ENCODE results near the gene RNASE8. TPM values are rescaled to one million over a fixed set of nuclear protein-coding genes. Genes with fewer than 3 reads are reported as not detected.

The RNASE8 gene
- total RNA-seq, 1 experiment from 2014 or later: not detected

DNA sequence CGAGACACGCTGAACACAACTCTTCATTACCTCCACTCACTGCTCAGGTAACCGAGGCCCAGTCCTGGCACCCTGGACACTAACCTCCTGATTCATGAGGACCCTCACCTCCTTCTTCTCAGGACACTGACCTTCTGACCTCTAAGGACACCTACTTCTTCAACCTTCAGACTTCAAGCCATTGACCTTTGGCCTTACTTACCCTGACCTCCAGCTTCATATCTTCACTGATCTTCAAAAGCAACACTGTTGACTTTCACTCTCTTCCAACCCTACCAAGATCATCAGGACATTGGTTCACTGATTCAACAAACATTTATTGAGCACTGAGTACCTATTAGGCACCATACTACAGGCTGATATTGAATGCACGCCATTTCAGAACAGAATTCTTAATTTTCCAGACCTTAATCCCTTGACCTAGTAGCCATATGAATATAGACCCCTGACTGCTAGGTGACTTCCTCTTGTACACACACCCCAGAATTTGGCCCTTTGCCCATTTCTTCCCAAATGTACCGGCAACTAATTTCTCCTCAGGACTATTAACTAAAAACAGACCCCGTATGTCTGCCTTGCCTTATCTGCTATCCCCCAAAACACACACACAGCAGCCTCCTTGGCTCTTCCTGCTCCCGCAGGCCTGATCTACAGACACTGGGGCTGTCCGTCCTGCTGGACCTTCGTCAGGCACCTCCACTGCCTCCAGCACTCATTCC is 18.3 kb downstream of the RNASE8 start:
- no peaks in the 10 kb centered on the region for H3K9me3 Mint-ChIP-seq (ENCODE audit: unreplicated experiment)
- TF ChIP-seq, protein P1, sequence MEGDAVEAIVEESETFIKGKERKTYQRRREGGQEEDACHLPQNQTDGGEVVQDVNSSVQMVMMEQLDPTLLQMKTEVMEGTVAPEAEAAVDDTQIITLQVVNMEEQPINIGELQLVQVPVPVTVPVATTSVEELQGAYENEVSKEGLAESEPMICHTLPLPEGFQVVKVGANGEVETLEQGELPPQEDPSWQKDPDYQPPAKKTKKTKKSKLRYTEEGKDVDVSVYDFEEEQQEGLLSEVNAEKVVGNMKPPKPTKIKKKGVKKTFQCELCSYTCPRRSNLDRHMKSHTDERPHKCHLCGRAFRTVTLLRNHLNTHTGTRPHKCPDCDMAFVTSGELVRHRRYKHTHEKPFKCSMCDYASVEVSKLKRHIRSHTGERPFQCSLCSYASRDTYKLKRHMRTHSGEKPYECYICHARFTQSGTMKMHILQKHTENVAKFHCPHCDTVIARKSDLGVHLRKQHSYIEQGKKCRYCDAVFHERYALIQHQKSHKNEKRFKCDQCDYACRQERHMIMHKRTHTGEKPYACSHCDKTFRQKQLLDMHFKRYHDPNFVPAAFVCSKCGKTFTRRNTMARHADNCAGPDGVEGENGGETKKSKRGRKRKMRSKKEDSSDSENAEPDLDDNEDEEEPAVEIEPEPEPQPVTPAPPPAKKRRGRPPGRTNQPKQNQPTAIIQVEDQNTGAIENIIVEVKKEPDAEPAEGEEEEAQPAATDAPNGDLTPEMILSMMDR (IDR thresholded peaks at IDR 0.05; ENCODE audit: insufficient read depth in 1 of 2, low read depth in 1 of 2, low read length in 1 of 2, severe bottlenecking in 1 of 2, unreplicated experiment in 1 of 2): no peak
- no peaks in the 10 kb centered on the region for H3K27me3 Mint-ChIP-seq (ENCODE audit: insufficient read depth, unreplicated experiment)
- intact Hi-C loops (cut with micrococcal nuclease; ENCODE audit: unreplicated experiment): no loop called here
- H3K4me1 ChIP-seq: peaks cover 2% of the 10 kb centered on the region
- H3K4me3 Mint-ChIP-seq (ENCODE audit: unreplicated experiment): no peak overlapping the region
- no peaks in the 10 kb centered on the region for H3K27me3 ChIP-seq (replicated peaks; ENCODE audit: control insufficient read depth, insufficient read depth, low read length)
- H3K36me3 ChIP-seq (ENCODE audit: control insufficient read depth, insufficient read depth, low read length): no peaks in the 10 kb centered on the region; the same call in 1 of the 2 replicates
- H3K9me3 ChIP-seq: no peaks in the 10 kb centered on the region
- no peaks in the 10 kb centered on the region for H3K36me3 Mint-ChIP-seq (ENCODE audit: insufficient read depth, unreplicated experiment)
- CTCF ChIA-PET: no interaction called here
- POLR2A ChIA-PET: no interaction called here
- no TSS peak for BruUV-seq (replicated peaks)
- H3K4me3 ChIP-seq (ENCODE audit: low read depth, low read length): no peak overlapping the region
- no peaks in the 10 kb centered on the region for H3K4me1 Mint-ChIP-seq (ENCODE audit: low read depth, unreplicated experiment)
- DNase-seq: no peak
- no peak overlapping the region for H3K27ac Mint-ChIP-seq (ENCODE audit: unreplicated experiment)

DNA sequence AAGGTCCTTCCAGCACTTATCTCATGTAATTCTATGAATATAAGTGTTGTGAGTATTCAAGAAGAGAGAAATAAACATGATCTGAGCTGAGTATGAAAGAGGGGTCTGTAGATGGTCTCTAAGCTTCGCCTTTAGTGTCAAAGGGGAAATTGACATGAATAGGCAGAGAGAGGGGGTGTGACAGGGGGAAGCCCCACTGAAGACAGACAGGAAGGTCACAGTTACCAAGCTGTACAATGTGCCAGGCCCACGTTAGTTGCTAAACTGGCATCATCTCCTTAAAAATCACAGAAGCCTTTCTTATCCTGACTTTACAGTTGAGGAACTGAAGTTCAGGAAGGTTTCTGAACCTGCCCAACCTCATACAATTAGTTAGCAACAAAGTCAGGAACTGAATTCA is 20.1 kb downstream of the RNASE8 start:
- Histone ChIP-seq H3K27me3 (replicated peaks; ENCODE audit: control insufficient read depth, insufficient read depth, low read length) (no peaks in the 10 kb centered on the region), H3K4me1 (no peaks in the 10 kb centered on the region), H3K4me3 (ENCODE audit: low read depth, low read length) (no peak overlapping the region), H3K36me3 (ENCODE audit: control insufficient read depth, insufficient read depth, low read length) (no peaks in the 10 kb centered on the region; the same call in 1 of the 2 replicates), H3K9me3 (no peaks in the 10 kb centered on the region)
- CTCF ChIA-PET: no interaction called here
- Mint-ChIP-seq H3K4me1 (ENCODE audit: low read depth, unreplicated experiment) (no peaks in the 10 kb centered on the region), H3K27ac (ENCODE audit: unreplicated experiment) (no peak overlapping the region), H3K27me3 (ENCODE audit: insufficient read depth, unreplicated experiment) (no peaks in the 10 kb centered on the region), H3K4me3 (ENCODE audit: unreplicated experiment) (no peak overlapping the region), H3K36me3 (ENCODE audit: insufficient read depth, unreplicated experiment) (no peaks in the 10 kb centered on the region), H3K9me3 (ENCODE audit: unreplicated experiment) (no peaks in the 10 kb centered on the region)
- TF ChIP-seq, protein P1 (IDR thresholded peaks at IDR 0.05; ENCODE audit: insufficient read depth in 1 of 2, low read depth in 1 of 2, low read length in 1 of 2, severe bottlenecking in 1 of 2, unreplicated experiment in 1 of 2): no peak
- intact Hi-C loops (cut with micrococcal nuclease; ENCODE audit: unreplicated experiment): no loop called here
- no TSS peak for BruUV-seq (replicated peaks)
- no peak for DNase-seq
- POLR2A ChIA-PET: no interaction called here

DNA sequence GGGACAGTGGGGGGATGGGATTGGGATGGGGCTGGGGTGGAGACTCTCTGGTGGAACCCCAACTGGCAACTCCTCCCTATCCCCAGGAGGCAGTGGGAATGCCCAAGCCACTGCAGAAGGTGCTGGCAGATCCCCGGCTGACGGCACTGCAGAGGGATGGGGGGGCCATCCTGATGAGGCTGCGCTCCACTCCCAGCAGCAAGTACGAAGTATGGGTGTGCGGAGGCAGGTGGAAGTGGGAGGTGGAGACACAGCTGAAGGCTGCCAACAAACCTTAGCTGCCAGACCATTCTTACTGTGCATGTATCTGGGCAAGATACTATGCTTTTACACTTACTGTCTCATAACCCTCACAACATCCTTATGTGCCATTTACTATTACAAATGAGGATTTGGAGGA is 20.7 kb downstream of the RNASE8 start:
- intact Hi-C loops (cut with micrococcal nuclease; ENCODE audit: unreplicated experiment): no loop called here
- H3K36me3 Mint-ChIP-seq (ENCODE audit: insufficient read depth, unreplicated experiment): no peaks in the 10 kb centered on the region
- no peaks in the 10 kb centered on the region for H3K4me1 Mint-ChIP-seq (ENCODE audit: low read depth, unreplicated experiment)
- Histone ChIP-seq H3K36me3 (ENCODE audit: control insufficient read depth, insufficient read depth, low read length) (no peaks in the 10 kb centered on the region; the same call in 1 of the 2 replicates), H3K27me3 (replicated peaks; ENCODE audit: control insufficient read depth, insufficient read depth, low read length) (no peaks in the 10 kb centered on the region), H3K9me3 (no peaks in the 10 kb centered on the region), H3K4me1 (no peaks in the 10 kb centered on the region), H3K4me3 (ENCODE audit: low read depth, low read length) (no peak overlapping the region)
- no peak overlapping the region for H3K4me3 Mint-ChIP-seq (ENCODE audit: unreplicated experiment)
- BruUV-seq (replicated peaks): no TSS peak
- DNase-seq: no peak
- H3K27me3 Mint-ChIP-seq (ENCODE audit: insufficient read depth, unreplicated experiment): no peaks in the 10 kb centered on the region
- POLR2A ChIA-PET: no interaction called here
- H3K27ac Mint-ChIP-seq (ENCODE audit: unreplicated experiment): no peak overlapping the region
- CTCF ChIA-PET: no interaction called here
- H3K9me3 Mint-ChIP-seq (ENCODE audit: unreplicated experiment): no peaks in the 10 kb centered on the region
- TF ChIP-seq, protein P1 (IDR thresholded peaks at IDR 0.05; ENCODE audit: insufficient read depth in 1 of 2, low read depth in 1 of 2, low read length in 1 of 2, severe bottlenecking in 1 of 2, unreplicated experiment in 1 of 2): no peak

All from Caco-2 (cell line).